Measurements from ENCODE around the gene SYT10.

GRCh38 chr12:33472299-33472698, 32.7 kb upstream of the SYT10 start:
- TF ChIP-seq POLR2AphosphoS5 (IDR thresholded peaks at IDR 0.05; ENCODE audit: low read depth, low read length) = no peak
- TF ChIP-seq POLR2A (IDR thresholded peaks at IDR 0.05; ENCODE audit: low read depth, low read length) = no peak
- TF ChIP-seq TAF1 (IDR thresholded peaks at IDR 0.05; ENCODE audit: borderline replicate concordance, low read depth, low read length) = no peak
